ENCODE results near the gene SPOCK1. TPM values are rescaled to one million over a fixed set of nuclear protein-coding genes. Genes with fewer than 3 reads are reported as not detected.

SPOCK1 gene
- polyA plus RNA-seq, 2 donors: 0.86 to 0.88 TPM

- Histone ChIP-seq H3K27me3 (ENCODE audit: control insufficient read depth in 1 of 2, insufficient read depth in 2 of 2, low read length in 2 of 2) (no peaks in the 10 kb centered on the region), H3K9me3 (ENCODE audit: control insufficient read depth in 2 of 2, insufficient read depth in 1 of 2, low read depth in 1 of 2, low read length in 1 of 2) (no peaks in the 10 kb centered on the region), H3K4me3 (ENCODE audit: low read depth in 1 of 2, low read length in 2 of 2) (no peak overlapping the region), H3K36me3 (ENCODE audit: control insufficient read depth in 2 of 2, insufficient read depth in 2 of 2, low read length in 1 of 2) (no peaks in the 10 kb centered on the region), H3K27ac (ENCODE audit: low read depth in 2 of 2, low read length in 1 of 2) (no peak overlapping the region), H3K4me1 (ENCODE audit: control insufficient read depth in 2 of 2, insufficient read depth in 2 of 2, low read length in 1 of 2) (peaks cover 0 to 3% of the 10 kb centered on the region in 2 donors)
- 65 to 68% methylated on average over 3 of the region's 3 CpGs for WGBS, 2 donors
Measured at GRCh38 chr5:137221943-137222342, 277.2 kb downstream of the SPOCK1 start.

DNA sequence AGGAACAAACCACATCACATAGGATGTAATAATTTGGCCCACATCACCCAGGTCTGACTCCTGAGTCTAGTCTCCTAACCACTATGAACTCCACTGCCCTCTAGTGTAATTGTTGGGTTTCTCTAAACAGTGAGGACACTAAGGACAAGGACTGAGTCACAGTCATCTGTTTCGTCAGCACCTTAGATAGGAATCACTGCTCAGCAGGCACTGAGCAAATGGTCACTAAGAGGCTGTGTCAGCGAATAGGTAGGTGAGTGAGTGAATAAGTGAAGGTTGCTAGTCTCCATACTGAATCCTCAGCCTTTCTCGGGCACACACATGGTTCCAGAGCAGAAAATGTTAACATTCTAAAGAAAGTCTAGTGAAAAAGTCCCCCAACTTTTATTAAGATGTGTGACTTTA lies 278.6 kb downstream of the SPOCK1 start:
- no peaks in the 10 kb centered on the region for H3K27me3 ChIP-seq (ENCODE audit: control insufficient read depth in 1 of 2, insufficient read depth in 2 of 2, low read length in 2 of 2)
- H3K4me1 ChIP-seq (ENCODE audit: control insufficient read depth in 2 of 2, insufficient read depth in 2 of 2, low read length in 1 of 2): peaks cover 0 to 3% of the 10 kb centered on the region in 2 donors
- H3K4me3 ChIP-seq (ENCODE audit: low read depth in 1 of 2, low read length in 2 of 2): no peak overlapping the region
- no peaks in the 10 kb centered on the region for H3K9me3 ChIP-seq (ENCODE audit: control insufficient read depth in 2 of 2, insufficient read depth in 1 of 2, low read depth in 1 of 2, low read length in 1 of 2)
- 54 to 62% methylated on average over 3 of the region's 3 CpGs for WGBS, 2 donors
- H3K36me3 ChIP-seq (ENCODE audit: control insufficient read depth in 2 of 2, insufficient read depth in 2 of 2, low read length in 1 of 2): no peaks in the 10 kb centered on the region
- H3K27ac ChIP-seq (ENCODE audit: low read depth in 2 of 2, low read length in 1 of 2): no peak overlapping the region

DNA sequence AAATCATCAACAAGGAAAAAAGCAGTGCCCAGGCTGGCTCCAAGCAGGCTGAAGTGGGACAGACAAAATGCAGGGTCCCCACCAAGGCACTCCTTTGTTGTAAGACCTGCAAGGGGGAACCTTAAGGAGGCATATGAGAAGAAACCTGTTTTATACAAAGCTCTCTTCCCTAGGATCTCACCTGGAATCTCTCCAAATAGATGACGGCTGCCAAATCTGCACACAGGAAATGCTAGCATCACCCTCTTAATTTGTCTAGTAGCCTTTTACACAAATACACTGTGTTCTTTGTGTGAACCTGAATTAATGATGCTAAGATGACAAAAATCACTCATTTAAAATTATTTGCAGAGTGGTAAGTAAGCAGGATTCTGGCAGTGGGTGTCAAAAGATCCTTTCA lies 280.2 kb downstream of the SPOCK1 start:
- H3K4me3 ChIP-seq (ENCODE audit: low read depth in 1 of 2, low read length in 2 of 2): no peak overlapping the region
- H3K27ac ChIP-seq (ENCODE audit: low read depth in 2 of 2, low read length in 1 of 2): peak overlapping the region in 1 of 2 donors; percentile 60
- peaks cover 0 to 3% of the 10 kb centered on the region in 2 donors for H3K4me1 ChIP-seq (ENCODE audit: control insufficient read depth in 2 of 2, insufficient read depth in 2 of 2, low read length in 1 of 2)
- H3K27me3 ChIP-seq (ENCODE audit: control insufficient read depth in 1 of 2, insufficient read depth in 2 of 2, low read length in 2 of 2): no peaks in the 10 kb centered on the region
- 34 to 43% methylated on average over 1 of the region's 1 CpG for WGBS, 2 donors
- no peaks in the 10 kb centered on the region for H3K36me3 ChIP-seq (ENCODE audit: control insufficient read depth in 2 of 2, insufficient read depth in 2 of 2, low read length in 1 of 2)
- H3K9me3 ChIP-seq (ENCODE audit: control insufficient read depth in 2 of 2, insufficient read depth in 1 of 2, low read depth in 1 of 2, low read length in 1 of 2): no peaks in the 10 kb centered on the region

DNA sequence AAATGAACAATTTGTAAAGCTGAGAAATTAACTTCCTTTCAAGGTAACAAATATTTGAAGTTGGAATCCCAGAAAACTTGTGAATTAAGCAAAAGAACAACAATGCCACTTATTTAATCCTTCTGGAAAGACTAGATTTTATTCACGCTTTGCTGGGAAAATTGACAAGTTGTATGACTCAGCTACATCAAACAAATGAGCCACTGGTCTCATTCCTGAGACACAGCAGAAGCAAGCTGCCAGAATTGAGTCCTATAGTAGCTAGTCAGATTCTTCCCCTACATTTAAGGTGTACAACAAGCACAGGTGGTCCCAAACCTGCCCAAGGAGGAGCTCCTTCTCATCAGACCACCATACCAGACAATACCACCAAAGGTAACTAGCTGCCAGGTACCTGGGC lies 280.7 kb downstream of the SPOCK1 start:
- peaks cover 0 to 3% of the 10 kb centered on the region in 2 donors for H3K4me1 ChIP-seq (ENCODE audit: control insufficient read depth in 2 of 2, insufficient read depth in 2 of 2, low read length in 1 of 2)
- H3K27ac ChIP-seq (ENCODE audit: low read depth in 2 of 2, low read length in 1 of 2): peak overlapping the region in 1 of 2 donors; percentile 60
- H3K27me3 ChIP-seq (ENCODE audit: control insufficient read depth in 1 of 2, insufficient read depth in 2 of 2, low read length in 2 of 2): no peaks in the 10 kb centered on the region
- no peaks in the 10 kb centered on the region for H3K36me3 ChIP-seq (ENCODE audit: control insufficient read depth in 2 of 2, insufficient read depth in 2 of 2, low read length in 1 of 2)
- 0% methylated on average over 1 of the region's 1 CpG for WGBS, 2 donors
- H3K9me3 ChIP-seq (ENCODE audit: control insufficient read depth in 2 of 2, insufficient read depth in 1 of 2, low read depth in 1 of 2, low read length in 1 of 2): no peaks in the 10 kb centered on the region
- no peak overlapping the region for H3K4me3 ChIP-seq (ENCODE audit: low read depth in 1 of 2, low read length in 2 of 2)

- WGBS, 2 donors: 72 to 76% methylated on average over 6 of the region's 6 CpGs
- Histone ChIP-seq H3K27me3 (ENCODE audit: control insufficient read depth in 1 of 2, insufficient read depth in 2 of 2, low read length in 2 of 2) (no peaks in the 10 kb centered on the region), H3K36me3 (ENCODE audit: control insufficient read depth in 2 of 2, insufficient read depth in 2 of 2, low read length in 1 of 2) (no peaks in the 10 kb centered on the region), H3K9me3 (ENCODE audit: control insufficient read depth in 2 of 2, insufficient read depth in 1 of 2, low read depth in 1 of 2, low read length in 1 of 2) (peaks cover 0 to 1% of the 10 kb centered on the region in 2 donors), H3K4me3 (ENCODE audit: low read depth in 1 of 2, low read length in 2 of 2) (no peak overlapping the region), H3K4me1 (ENCODE audit: control insufficient read depth in 2 of 2, insufficient read depth in 2 of 2, low read length in 1 of 2) (peaks cover 0 to 3% of the 10 kb centered on the region in 2 donors), H3K27ac (ENCODE audit: low read depth in 2 of 2, low read length in 1 of 2) (no peak overlapping the region)
Measured at GRCh38 chr5:137217599-137218200, 281.4 kb downstream of the SPOCK1 start.

DNA sequence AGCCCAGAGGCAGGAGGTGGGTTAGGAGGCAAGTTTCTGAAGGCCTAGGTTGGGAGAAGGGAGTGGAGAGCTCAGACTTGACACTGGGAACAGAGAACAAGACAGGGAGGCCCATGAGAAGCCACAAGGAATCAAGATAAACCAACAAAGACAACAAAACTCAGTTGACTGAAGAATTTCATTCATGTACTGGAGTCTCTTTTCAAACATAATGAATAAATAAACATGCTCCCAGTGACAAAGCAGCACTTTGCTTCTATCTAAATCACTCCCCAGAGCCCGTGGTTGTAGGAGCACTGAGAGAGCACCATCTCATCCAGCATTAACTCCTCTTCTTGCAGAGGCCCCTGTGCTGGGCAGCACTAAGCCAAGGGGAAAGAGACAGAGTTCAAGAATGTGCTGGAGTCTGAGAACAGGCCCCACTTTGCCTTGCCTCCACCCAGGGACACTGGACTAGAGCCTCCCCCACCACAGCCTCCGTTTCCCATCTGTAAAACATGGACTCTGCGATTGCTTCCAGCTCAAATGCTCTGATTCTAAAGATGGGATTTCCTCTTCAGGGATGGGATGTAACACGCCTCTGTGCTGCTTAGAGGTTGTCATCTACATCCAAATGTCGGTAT lies 282.0 kb downstream of the SPOCK1 start:
- WGBS, 2 donors: 76 to 77% methylated on average over 5 of the region's 5 CpGs
- Histone ChIP-seq H3K4me3 (ENCODE audit: low read depth in 1 of 2, low read length in 2 of 2) (no peak overlapping the region), H3K27me3 (ENCODE audit: control insufficient read depth in 1 of 2, insufficient read depth in 2 of 2, low read length in 2 of 2) (no peaks in the 10 kb centered on the region), H3K4me1 (ENCODE audit: control insufficient read depth in 2 of 2, insufficient read depth in 2 of 2, low read length in 1 of 2) (peaks cover 0 to 3% of the 10 kb centered on the region in 2 donors), H3K27ac (ENCODE audit: low read depth in 2 of 2, low read length in 1 of 2) (no peak overlapping the region), H3K36me3 (ENCODE audit: control insufficient read depth in 2 of 2, insufficient read depth in 2 of 2, low read length in 1 of 2) (no peaks in the 10 kb centered on the region), H3K9me3 (ENCODE audit: control insufficient read depth in 2 of 2, insufficient read depth in 1 of 2, low read depth in 1 of 2, low read length in 1 of 2) (peaks cover 0 to 2% of the 10 kb centered on the region in 2 donors)

DNA sequence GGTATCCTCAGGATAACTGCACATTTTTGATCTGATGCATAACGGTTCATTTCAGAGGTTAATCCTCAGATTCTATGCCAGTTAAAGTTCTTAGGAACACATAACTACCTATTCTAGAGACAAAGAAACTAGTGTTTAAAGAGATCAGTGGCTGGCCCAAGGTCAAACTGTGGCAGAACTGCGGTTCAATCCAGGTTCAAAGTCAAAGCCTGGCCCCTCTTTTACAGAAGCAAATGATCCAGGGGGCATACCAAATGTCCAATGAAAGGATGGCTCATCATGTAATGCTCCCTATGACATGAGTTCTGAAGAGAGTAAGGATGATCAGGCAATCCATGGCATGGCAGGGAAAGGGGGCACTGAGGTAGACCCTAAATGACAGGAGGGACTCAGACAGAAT lies 283.3 kb downstream of the SPOCK1 start:
- H3K9me3 ChIP-seq (ENCODE audit: control insufficient read depth in 2 of 2, insufficient read depth in 1 of 2, low read depth in 1 of 2, low read length in 1 of 2): peaks cover 0 to 2% of the 10 kb centered on the region in 2 donors
- H3K4me3 ChIP-seq (ENCODE audit: low read depth in 1 of 2, low read length in 2 of 2): no peak overlapping the region
- no peak overlapping the region for H3K27ac ChIP-seq (ENCODE audit: low read depth in 2 of 2, low read length in 1 of 2)
- H3K36me3 ChIP-seq (ENCODE audit: control insufficient read depth in 2 of 2, insufficient read depth in 2 of 2, low read length in 1 of 2): no peaks in the 10 kb centered on the region
- H3K27me3 ChIP-seq (ENCODE audit: control insufficient read depth in 1 of 2, insufficient read depth in 2 of 2, low read length in 2 of 2): no peaks in the 10 kb centered on the region
- H3K4me1 ChIP-seq (ENCODE audit: control insufficient read depth in 2 of 2, insufficient read depth in 2 of 2, low read length in 1 of 2): peaks cover 0 to 3% of the 10 kb centered on the region in 2 donors
- WGBS, 2 donors: 50 to 51% methylated on average over 2 of the region's 2 CpGs

DNA sequence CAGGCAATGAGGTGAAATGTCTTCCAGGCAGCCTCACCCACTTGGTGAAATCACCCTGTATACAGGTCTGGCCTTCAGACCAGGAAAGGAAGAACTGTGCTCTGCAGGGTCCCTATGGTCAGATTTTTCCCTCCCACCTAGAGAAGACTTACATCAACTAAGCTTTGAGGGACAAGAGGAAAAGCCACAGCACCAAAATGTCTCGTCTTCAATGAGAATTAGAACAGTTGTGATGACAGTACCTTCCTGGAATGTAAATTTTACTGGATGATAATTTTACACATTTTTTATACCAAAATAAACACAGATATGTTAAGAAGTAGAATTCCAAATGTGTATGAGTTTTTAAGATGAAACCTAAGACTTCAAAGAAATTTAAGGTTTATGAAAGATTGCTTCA lies 283.9 kb downstream of the SPOCK1 start:
- WGBS, 2 donors: 67 to 73% methylated on average over 1 of the region's 1 CpG
- Histone ChIP-seq H3K27me3 (ENCODE audit: control insufficient read depth in 1 of 2, insufficient read depth in 2 of 2, low read length in 2 of 2) (no peaks in the 10 kb centered on the region), H3K27ac (ENCODE audit: low read depth in 2 of 2, low read length in 1 of 2) (no peak overlapping the region), H3K4me1 (ENCODE audit: control insufficient read depth in 2 of 2, insufficient read depth in 2 of 2, low read length in 1 of 2) (peaks cover 0 to 3% of the 10 kb centered on the region in 2 donors), H3K9me3 (ENCODE audit: control insufficient read depth in 2 of 2, insufficient read depth in 1 of 2, low read depth in 1 of 2, low read length in 1 of 2) (peaks cover 0 to 2% of the 10 kb centered on the region in 2 donors), H3K4me3 (ENCODE audit: low read depth in 1 of 2, low read length in 2 of 2) (no peak overlapping the region), H3K36me3 (ENCODE audit: control insufficient read depth in 2 of 2, insufficient read depth in 2 of 2, low read length in 1 of 2) (no peaks in the 10 kb centered on the region)

DNA sequence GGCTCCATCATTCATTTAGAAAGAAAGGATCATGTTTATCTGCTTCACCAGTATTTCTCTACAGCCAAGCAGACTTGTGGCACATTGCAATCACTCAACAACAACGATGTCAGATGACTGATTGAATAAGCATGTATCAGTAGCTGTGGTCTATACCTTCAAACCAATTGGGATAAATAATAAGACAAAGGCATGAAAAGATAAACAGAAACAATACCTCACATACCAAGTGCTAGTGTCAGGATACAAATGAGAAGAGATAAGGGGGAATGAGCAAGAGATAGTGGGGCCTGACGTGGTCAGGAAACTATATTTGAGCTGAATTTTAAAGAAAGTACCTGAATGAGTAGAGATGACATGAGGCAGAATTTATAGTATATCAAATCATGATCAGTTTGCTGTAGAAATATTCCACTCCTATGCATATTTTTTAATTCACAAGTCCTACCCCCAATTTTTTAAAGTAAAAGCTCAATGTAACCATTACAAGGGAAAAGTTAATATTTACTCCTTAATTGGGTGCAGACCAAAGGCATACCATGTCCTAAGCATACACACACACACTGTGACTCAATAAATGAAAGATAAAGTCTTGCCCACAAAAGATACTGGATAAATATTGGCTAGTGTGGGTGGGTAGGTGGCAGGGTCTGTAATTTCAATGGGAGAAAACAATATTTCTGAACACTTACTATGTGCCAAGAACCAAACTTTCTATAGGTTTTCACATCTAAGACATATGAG lies 284.5 kb downstream of the SPOCK1 start:
- WGBS, 2 donors: 58 to 76% methylated on average over 2 of the region's 2 CpGs
- peaks cover 0 to 3% of the 10 kb centered on the region in 2 donors for H3K4me1 ChIP-seq (ENCODE audit: control insufficient read depth in 2 of 2, insufficient read depth in 2 of 2, low read length in 1 of 2)
- H3K27me3 ChIP-seq (ENCODE audit: control insufficient read depth in 1 of 2, insufficient read depth in 2 of 2, low read length in 2 of 2): no peaks in the 10 kb centered on the region
- peaks cover 0 to 2% of the 10 kb centered on the region in 2 donors for H3K9me3 ChIP-seq (ENCODE audit: control insufficient read depth in 2 of 2, insufficient read depth in 1 of 2, low read depth in 1 of 2, low read length in 1 of 2)
- H3K36me3 ChIP-seq (ENCODE audit: control insufficient read depth in 2 of 2, insufficient read depth in 2 of 2, low read length in 1 of 2): no peaks in the 10 kb centered on the region
- H3K4me3 ChIP-seq (ENCODE audit: low read depth in 1 of 2, low read length in 2 of 2): no peak overlapping the region
- no peak overlapping the region for H3K27ac ChIP-seq (ENCODE audit: low read depth in 2 of 2, low read length in 1 of 2)

All from esophagus (tissue), 2 donors.